ENCODE results near the gene LVRN. TPM values are rescaled to one million over a fixed set of nuclear protein-coding genes. Genes with fewer than 3 reads are reported as not detected.

LVRN gene
- total and polyA plus RNA-seq, 2 of the 4 experiments (the other 2 are of a cell fraction), result 0.10 to 0.18 TPM

DNA sequence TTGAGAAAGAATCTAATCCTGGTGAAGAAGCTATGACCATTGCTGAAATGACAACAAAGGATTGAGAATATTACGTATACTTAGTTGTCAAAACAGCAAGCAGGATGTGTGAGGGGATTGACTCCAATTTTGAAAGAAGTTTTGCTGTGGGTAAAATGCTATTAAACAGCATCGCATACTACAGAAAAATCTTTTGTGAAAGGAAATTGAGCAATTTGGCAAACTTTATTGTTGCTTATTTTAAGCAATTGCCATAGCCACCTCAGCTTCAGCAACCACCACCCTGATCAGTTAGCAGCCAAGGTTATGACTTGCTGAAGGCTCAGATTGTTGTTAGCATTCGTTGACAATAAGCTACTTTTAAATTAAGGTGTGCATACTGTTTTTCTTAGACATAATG, 47.5 kb downstream of the LVRN start:
- no peak overlapping the region for H2BK20ac ChIP-seq (ENCODE audit: low read depth, low read length)
- no peak overlapping the region for H2BK15ac ChIP-seq (ENCODE audit: low read depth, low read length)
- H3K18ac ChIP-seq (ENCODE audit: low read depth, low read length), result no peak overlapping the region
- H4K8ac ChIP-seq (ENCODE audit: low read depth in 2 of 2, low read length in 2 of 2), result no peak overlapping the region
- H3K36me3 ChIP-seq (ENCODE audit: control insufficient read depth, insufficient read depth, low read length), result no peaks in the 10 kb centered on the region
- dilution Hi-C loops (cut with HindIII; ENCODE audit: low sequenced_read_pairs, unreplicated experiment), result no loop called here
- no peak overlapping the region for H3K9ac ChIP-seq (ENCODE audit: low read depth, low read length)
- no peak overlapping the region for H3K4me3 ChIP-seq (ENCODE audit: insufficient read depth, low read depth, low read length)
- no CpG with 5 or more reads among the region's 3 CpGs for WGBS, 2 experiments (ENCODE audit: extremely low coverage in 2 of 2, insufficient read length in 1 of 2)
- DNase-seq (no peak), ATAC-seq (ENCODE audit: low read depth) (no peak)
- no peak overlapping the region for H4K5ac ChIP-seq (ENCODE audit: low read depth, low read length)
- no peak overlapping the region for H2BK5ac ChIP-seq (ENCODE audit: low read depth, low read length, poor library complexity, severe bottlenecking)
- intact Hi-C loops (cut with micrococcal nuclease), result no loop called here
- no peak overlapping the region for H2AK9ac ChIP-seq (replicated peaks; ENCODE audit: low read depth, low read length, poor library complexity)
- BruUV-seq (replicated peaks), result no TSS peak
- H3K14ac ChIP-seq (replicated peaks; ENCODE audit: low read depth, low read length), result no peak overlapping the region
- no peak overlapping the region for H3K23ac ChIP-seq (ENCODE audit: low read depth, low read length)
- ChIA-PET POLR2A (ENCODE audit: unreplicated experiment) (no interaction called here), CTCF (no interaction called here)
- no peaks in the 10 kb centered on the region for H3K27me3 ChIP-seq (ENCODE audit: control insufficient read depth, insufficient read depth, low read length)
- no peak overlapping the region for H3K4ac ChIP-seq (ENCODE audit: low read depth, low read length)
- H2BK120ac ChIP-seq (ENCODE audit: low read depth, low read length), result no peak overlapping the region
- no peaks in the 10 kb centered on the region for H3K9me3 ChIP-seq (ENCODE audit: control insufficient read depth, insufficient read depth, low read length)
- TF ChIP-seq FOS (IDR thresholded peaks at IDR 0.05; ENCODE audit: low read depth, low read length) (no peak), CEBPB (IDR thresholded peaks at IDR 0.05; ENCODE audit: low read depth, low read length) (no peak), BHLHE40 (IDR thresholded peaks at IDR 0.05; ENCODE audit: low read depth, low read length) (no peak), RAD21 (IDR thresholded peaks at IDR 0.05; ENCODE audit: low read length) (no peak), RFX5 (IDR thresholded peaks at IDR 0.05; ENCODE audit: low read depth, low read length) (no peak), MAZ (IDR thresholded peaks at IDR 0.05; ENCODE audit: borderline replicate concordance, low read depth, low read length) (no peak), SMC3 (IDR thresholded peaks at IDR 0.05; ENCODE audit: low read depth, low read length) (no peak), NFE2L2 (IDR thresholded peaks at IDR 0.05; ENCODE audit: low read depth, low read length) (no peak), CHD1 (IDR thresholded peaks at IDR 0.05; ENCODE audit: low read depth, low read length) (no peak), POLR2A (IDR thresholded peaks at IDR 0.05; ENCODE audit: low read depth, low read length) (no peak), USF2 (IDR thresholded peaks at IDR 0.05; ENCODE audit: low read depth, low read length) (no peak)
- TF ChIP-seq, protein P1, sequence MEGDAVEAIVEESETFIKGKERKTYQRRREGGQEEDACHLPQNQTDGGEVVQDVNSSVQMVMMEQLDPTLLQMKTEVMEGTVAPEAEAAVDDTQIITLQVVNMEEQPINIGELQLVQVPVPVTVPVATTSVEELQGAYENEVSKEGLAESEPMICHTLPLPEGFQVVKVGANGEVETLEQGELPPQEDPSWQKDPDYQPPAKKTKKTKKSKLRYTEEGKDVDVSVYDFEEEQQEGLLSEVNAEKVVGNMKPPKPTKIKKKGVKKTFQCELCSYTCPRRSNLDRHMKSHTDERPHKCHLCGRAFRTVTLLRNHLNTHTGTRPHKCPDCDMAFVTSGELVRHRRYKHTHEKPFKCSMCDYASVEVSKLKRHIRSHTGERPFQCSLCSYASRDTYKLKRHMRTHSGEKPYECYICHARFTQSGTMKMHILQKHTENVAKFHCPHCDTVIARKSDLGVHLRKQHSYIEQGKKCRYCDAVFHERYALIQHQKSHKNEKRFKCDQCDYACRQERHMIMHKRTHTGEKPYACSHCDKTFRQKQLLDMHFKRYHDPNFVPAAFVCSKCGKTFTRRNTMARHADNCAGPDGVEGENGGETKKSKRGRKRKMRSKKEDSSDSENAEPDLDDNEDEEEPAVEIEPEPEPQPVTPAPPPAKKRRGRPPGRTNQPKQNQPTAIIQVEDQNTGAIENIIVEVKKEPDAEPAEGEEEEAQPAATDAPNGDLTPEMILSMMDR (conservative IDR thresholded peaks at IDR 0.05; ENCODE audit: low read depth, low read length), result no peak
- H4K91ac ChIP-seq (ENCODE audit: insufficient read depth, low read depth, low read length), result no peak overlapping the region
- peaks cover 1% of the 10 kb centered on the region; the same call in 1 of the 2 replicates for H3K4me1 ChIP-seq (ENCODE audit: control insufficient read depth, insufficient read depth, low read length)
- no peaks in the 10 kb centered on the region for H3K79me1 ChIP-seq (ENCODE audit: low read depth in 1 of 2, low read length in 2 of 2)
- no peak overlapping the region for H3K27ac ChIP-seq (ENCODE audit: insufficient read depth, low read length)
- H4K20me1 ChIP-seq (ENCODE audit: insufficient read depth, low read length), result no peaks in the 10 kb centered on the region
- no peak overlapping the region for H3K4me2 ChIP-seq (ENCODE audit: low read depth, low read length)
- H2AFZ ChIP-seq (replicated peaks; ENCODE audit: low read length, poor library complexity), result no peak overlapping the region
- H3K56ac ChIP-seq (ENCODE audit: extremely low read depth, insufficient read depth, low read length), result no peak overlapping the region
- in situ Hi-C loops (cut with MboI; ENCODE audit: low sequenced_read_pairs), result no loop called here
- H3K9me1 ChIP-seq (ENCODE audit: insufficient read depth, low read length), result no peaks in the 10 kb centered on the region
- no peak overlapping the region for H2AK5ac ChIP-seq (ENCODE audit: low read depth, low read length)
